ENCODE results near the gene CACNA1I.

- TF ChIP-seq CTCF (IDR thresholded peaks at IDR 0.05; ENCODE audit: insufficient read depth, low read length, poor library complexity, severe bottlenecking) (no peak), EZH2phosphoT487 (conservative IDR thresholded peaks at IDR 0.05; ENCODE audit: low read length) (no peak)
These were observed 147.7 kb downstream of the CACNA1I start for GRCh38 chr22:39718206-39718605.

Measured in SU-DHL-6 (cell line).